GM12873 (cell line): ENCODE measurements around the gene PLP2.
A peak's percentile ranks its signal among the peaks of the same experiment; 100 is the strongest.

Experiments
- CTCF ChIP-seq: IDR thresholded peaks from 2 replicates; pipeline ENCODE4 v1.5.1; 2012; ENCODE audit warnings: low read depth, mild to moderate bottlenecking, moderate library complexity, low read length, control low read depth; ENCODE audit not compliant: insufficient read depth; ENCODE audit errors: missing control alignments

PLP2 gene

DNA sequence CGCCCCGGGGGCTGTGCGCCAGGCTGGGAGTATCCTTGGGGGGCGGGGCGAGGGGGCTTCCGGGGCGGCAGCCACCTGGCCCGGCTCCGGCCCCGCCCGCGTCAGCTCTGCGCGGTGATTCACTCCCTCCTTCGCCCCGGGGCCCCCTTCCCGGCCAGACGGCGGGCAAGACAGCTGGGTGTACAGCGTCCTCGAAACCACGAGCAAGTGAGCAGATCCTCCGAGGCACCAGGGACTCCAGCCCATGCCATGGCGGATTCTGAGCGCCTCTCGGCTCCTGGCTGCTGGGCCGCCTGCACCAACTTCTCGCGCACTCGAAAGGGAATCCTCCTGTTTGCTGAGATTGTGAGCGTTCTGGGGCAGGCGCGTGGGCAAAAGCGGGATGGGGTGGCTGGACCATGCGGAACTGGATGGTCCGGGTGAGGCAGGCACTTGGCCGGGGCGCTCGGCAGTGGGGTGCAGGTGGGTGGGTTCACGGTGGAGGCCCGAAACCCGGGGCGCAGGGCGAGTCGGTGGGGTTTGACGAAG lies at the start of gene PLP2:
PLP2 (plus strand) TSS at position 147 of the 528 bp plus-strand sequence; CDS start at position 250, 103 bp downstream.
- TF ChIP-seq CTCF: no peak

DNA sequence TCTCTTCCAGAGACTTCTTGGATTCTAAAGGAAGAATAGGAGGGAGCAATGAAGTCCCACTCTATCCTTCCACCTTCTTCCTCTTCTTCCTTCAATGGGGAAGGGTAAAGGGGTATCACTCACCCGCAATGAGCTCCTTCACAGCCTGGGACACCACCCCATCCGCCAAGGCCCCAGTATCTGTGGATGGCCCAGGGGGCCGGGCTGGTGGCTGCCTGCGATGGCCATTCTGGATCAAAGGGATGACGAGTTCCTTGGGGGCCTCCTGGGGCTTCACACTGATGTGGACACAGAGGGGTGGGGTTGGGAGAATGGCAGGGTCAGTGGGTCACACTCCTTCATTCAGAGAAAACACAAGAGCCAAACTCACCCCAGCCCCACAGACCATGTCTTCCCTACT lies 49.2 kb upstream of the PLP2 start:
- no peak for TF ChIP-seq CTCF

DNA sequence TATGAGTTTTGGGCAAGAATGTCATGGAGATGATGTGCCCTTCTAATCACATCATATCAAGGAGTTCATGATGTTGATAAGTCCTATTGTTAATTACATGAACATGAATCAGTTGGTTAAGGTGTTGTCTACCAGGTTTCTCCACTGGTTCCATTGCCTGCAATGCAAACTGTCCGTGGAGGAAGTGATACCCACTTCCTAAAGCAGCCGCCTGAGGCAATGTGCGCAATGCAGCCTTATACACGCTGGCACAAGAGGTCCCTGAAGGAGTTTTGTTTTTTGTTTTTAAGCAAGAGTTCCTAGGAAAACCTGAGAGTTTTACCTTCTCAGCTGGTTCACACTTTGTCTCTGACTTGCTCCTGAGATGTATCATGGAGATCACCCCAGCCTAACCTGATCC lies 42.3 kb upstream of the PLP2 start:
- no peak for TF ChIP-seq CTCF

DNA sequence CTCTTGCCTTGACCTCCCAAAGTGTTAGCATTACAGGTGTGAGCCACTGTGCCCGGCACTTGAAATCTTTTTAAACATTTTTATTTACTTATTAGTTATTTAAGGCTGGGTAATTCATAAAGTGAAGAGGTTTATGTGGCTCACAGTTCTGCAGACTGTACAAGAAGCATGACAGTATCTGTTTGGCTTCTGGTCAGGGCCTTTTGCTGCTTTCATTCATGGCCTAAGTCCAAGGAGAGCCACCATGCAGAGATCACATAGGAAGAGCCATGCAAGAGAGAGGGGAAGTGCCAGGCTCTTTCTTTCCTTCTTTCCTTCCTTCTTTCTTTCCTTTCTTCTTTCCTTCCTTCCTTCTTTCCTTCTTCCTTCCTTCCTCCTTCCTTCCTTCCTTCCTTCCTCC lies 37.9 kb upstream of the PLP2 start:
- TF ChIP-seq CTCF: no peak

GRCh38 chrX:49137492-49137891 lies 34.2 kb upstream of the PLP2 start:
- no peak for TF ChIP-seq CTCF

GRCh38 chrX:49139713-49140112 lies 32.0 kb upstream of the PLP2 start:
- no peak for TF ChIP-seq CTCF

- TF ChIP-seq CTCF: peak; percentile 3
Observed at GRCh38 chrX:49142264-49142663, 29.4 kb upstream of the PLP2 start.
